Lower lobe of right lung (tissue), 2 donors: ENCODE results near the gene LBHD1. TPM values are rescaled to one million over a fixed set of nuclear protein-coding genes. Genes with fewer than 3 reads are reported as not detected.

Experiments used
- ATAC-seq, 2 donors: fragments of 200-7000 bp; cut with Tn5 transposase; one replicate each; pipeline ENCODE4 v1.9.1; 2020 to 2022; ENCODE audit warnings: mild to moderate bottlenecking in 2 of 2, moderate library complexity in 2 of 2
- DNase-seq: peaks from one replicate; pipeline ENCODE4 v3.0.0-alpha.2; 2020
- H3K27ac ChIP-seq: fragments of 200-600 bp; one replicate; pipeline ENCODE4 v1.8.0; 2022
- H3K27me3 ChIP-seq: fragments of 200-600 bp; one replicate; pipeline ENCODE4 v1.8.0; 2022; ENCODE audit warnings: low read depth
- H3K36me3 ChIP-seq: fragments of 200-600 bp; one replicate; pipeline ENCODE4 v1.8.0; 2022; ENCODE audit warnings: mild to moderate bottlenecking
- H3K4me1 ChIP-seq: fragments of 200-600 bp; one replicate; pipeline ENCODE4 v1.8.0; 2022
- H3K4me3 ChIP-seq: fragments of 200-600 bp; one replicate; pipeline ENCODE4 v1.8.0; 2022; ENCODE audit warnings: mild to moderate bottlenecking
- H3K9me3 ChIP-seq: fragments of 200-600 bp; one replicate; pipeline ENCODE4 v1.8.0; 2022
- intact Hi-C: fragments of 100-400 bp; cut with DNase I; formaldehyde crosslinking; loops from one replicate; pipeline ENCODE4 v1.11.0; 2022
- long read RNA-seq: library from polyadenylated mRNA; unstranded; transcript quantifications from one replicate; pipeline ENCODE4 v2.0.0, GENCODE V29; 2021
- total RNA-seq: library from RNA; stranded (reverse); fragmentation: NEBNext Ultra II Directional; extraction: Animal tissue kit (Norgen Biotek cat#: 25700); gene quantifications from one replicate; pipeline ENCODE4 v1.2.1, GENCODE V29; 2021
- TF ChIP-seq, protein P1 (sequence below): fragments of 200-600 bp; IDR thresholded peaks from one replicate; pipeline ENCODE4 v1.8.0; 2022; ENCODE audit warnings: antibody characterized with exemption, mild to moderate bottlenecking
- donor health status: DM: no; HTN: yes; CAD: no; lungs with severe emphysema.

The LBHD1 gene
- 11.1 TPM for total RNA-seq
- long read RNA-seq, partial matches to known transcripts = 2 of 6 reads
- long read RNA-seq, other reads (novel, unspliced or antisense) = 2 of 6 reads

DNA sequence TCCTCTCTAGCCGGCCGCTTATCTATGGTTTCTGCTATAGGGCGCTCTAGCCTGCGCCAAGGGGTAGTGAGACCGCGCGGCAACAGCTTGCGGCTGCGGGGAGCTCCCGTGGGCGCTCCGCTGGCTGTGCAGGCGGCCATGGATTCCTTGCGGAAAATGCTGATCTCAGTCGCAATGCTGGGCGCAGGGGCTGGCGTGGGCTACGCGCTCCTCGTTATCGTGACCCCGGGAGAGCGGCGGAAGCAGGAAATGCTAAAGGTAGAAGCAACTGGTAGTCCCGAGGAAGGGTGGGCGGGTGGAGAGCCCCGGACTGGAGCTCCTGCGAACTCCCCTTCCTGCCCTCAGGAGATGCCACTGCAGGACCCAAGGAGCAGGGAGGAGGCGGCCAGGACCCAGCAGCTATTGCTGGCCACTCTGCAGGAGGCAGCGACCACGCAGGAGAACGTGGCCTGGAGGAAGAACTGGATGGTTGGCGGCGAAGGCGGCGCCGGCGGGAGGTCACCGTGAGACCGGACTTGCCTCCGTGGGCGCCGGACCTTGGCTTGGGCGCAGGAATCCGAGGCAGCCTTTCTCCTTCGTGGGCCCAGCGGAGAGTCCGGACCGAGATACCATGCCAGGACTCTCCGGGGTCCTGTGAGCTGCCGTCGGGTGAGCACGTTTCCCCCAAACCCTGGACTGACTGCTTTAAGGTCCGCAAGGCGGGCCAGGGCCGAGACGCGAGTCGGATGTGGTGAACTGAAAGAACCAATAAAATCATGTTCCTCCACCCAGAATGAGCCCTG, at the start of gene LBHD1, which contains the start of gene UQCC3:
Gene LBHD1 (minus strand): TSS at position 660 of the 782 bp plus-strand sequence. CDS start 2,236 bp downstream, outside the sequence.
Gene UQCC3 (plus strand): TSS at position 66 of the 782 bp plus-strand sequence. CDS start 73 bp downstream, at position 139.
- DNase-seq = peak; percentile 83
- TF ChIP-seq, protein P1, sequence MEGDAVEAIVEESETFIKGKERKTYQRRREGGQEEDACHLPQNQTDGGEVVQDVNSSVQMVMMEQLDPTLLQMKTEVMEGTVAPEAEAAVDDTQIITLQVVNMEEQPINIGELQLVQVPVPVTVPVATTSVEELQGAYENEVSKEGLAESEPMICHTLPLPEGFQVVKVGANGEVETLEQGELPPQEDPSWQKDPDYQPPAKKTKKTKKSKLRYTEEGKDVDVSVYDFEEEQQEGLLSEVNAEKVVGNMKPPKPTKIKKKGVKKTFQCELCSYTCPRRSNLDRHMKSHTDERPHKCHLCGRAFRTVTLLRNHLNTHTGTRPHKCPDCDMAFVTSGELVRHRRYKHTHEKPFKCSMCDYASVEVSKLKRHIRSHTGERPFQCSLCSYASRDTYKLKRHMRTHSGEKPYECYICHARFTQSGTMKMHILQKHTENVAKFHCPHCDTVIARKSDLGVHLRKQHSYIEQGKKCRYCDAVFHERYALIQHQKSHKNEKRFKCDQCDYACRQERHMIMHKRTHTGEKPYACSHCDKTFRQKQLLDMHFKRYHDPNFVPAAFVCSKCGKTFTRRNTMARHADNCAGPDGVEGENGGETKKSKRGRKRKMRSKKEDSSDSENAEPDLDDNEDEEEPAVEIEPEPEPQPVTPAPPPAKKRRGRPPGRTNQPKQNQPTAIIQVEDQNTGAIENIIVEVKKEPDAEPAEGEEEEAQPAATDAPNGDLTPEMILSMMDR = no peak
- peak within 1 kb of the TSS; percentile 98 for H3K4me3 ChIP-seq
- intact Hi-C loops = no loop called here
- peak; percentile 93 to 94 for ATAC-seq
- H3K27me3 ChIP-seq = no peaks in the 10 kb centered on the region
- H3K9me3 ChIP-seq = no peaks in the 10 kb centered on the region
- H3K4me1 ChIP-seq = peaks cover 45% of the 10 kb centered on the region
- H3K36me3 ChIP-seq = peaks cover 49% of the 10 kb centered on the region
- peak within 1 kb of the TSS; percentile 93 for H3K27ac ChIP-seq

DNA sequence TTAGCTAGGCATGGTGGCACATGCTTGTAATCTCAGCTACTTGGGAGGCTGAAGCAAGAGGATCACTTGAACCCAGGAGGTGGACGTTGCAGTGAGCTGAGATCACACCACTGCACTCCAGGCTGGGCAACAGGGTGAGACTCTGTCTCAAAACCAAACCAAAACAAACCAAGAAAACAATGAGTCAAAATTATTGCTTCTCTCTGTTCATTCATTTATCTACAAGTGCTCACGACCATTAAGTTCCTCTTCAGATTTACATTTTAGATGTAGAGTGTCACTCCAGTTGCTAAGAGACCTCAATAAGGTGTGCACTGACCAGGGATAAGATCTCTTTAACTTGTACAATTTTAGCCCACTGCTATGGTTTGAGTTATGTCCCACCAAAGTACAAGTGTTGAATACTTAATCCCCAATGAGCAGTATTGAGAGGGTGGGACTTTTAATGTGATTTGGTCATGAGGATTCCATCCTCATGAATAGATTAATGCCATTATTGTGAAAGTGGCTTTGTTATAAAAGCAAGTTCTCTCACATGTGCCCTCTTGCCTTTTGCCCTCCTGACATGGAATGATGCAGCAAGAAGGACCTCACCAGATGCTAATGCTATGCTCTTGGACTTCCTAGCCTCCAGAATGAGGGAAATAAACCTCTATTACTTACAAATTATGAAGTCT, 47.4 kb upstream of the LBHD1 start:
- TF ChIP-seq, protein P1 = no peak
- Histone ChIP-seq H3K9me3 (no peaks in the 10 kb centered on the region), H3K4me1 (peaks cover 14% of the 10 kb centered on the region), H3K27ac (no peak overlapping the region), H3K36me3 (peaks cover 99% of the 10 kb centered on the region), H3K4me3 (no peak overlapping the region), H3K27me3 (no peaks in the 10 kb centered on the region)
- no peak for DNase-seq
- intact Hi-C loops = no loop called here
- no peak for ATAC-seq

GRCh38 chr11:62716816-62717215, 44.7 kb upstream of the LBHD1 start:
- no peak for ATAC-seq
- no peaks in the 10 kb centered on the region for H3K9me3 ChIP-seq
- no peak for DNase-seq
- peaks cover 14% of the 10 kb centered on the region for H3K4me1 ChIP-seq
- no peaks in the 10 kb centered on the region for H3K27me3 ChIP-seq
- H3K36me3 ChIP-seq = peaks cover 100% of the 10 kb centered on the region
- TF ChIP-seq, protein P1 = no peak
- no peak overlapping the region for H3K27ac ChIP-seq
- H3K4me3 ChIP-seq = no peak overlapping the region
- intact Hi-C loops = no loop called here

DNA sequence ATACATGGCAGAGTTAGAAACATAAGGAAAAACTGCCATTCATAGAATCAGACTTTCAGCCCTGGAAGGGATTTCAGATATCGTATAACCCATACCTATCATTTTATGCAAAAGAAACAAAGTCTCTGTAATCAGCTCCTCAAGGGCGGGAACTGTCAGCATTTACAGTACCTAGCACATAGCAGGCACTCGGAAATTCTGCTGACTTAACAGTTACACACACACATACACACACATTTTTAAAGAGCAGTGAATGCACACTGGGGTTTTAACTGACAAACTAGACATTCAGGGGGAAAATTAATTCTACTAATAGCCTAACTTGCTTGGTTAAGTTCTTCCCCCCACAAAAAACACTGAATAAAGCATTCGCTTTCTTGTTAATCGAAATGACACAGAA, 44.1 kb upstream of the LBHD1 start:
- peaks cover 11% of the 10 kb centered on the region for H3K4me1 ChIP-seq
- no peak overlapping the region for H3K27ac ChIP-seq
- intact Hi-C loops = no loop called here

More for the DNA sequence above, 44.1 kb upstream of the LBHD1 start:
- no peaks in the 10 kb centered on the region for H3K9me3 ChIP-seq
- DNase-seq = no peak
- H3K27me3 ChIP-seq = no peaks in the 10 kb centered on the region
- peaks cover 100% of the 10 kb centered on the region for H3K36me3 ChIP-seq
- no peak for ATAC-seq
- no peak overlapping the region for H3K4me3 ChIP-seq
- TF ChIP-seq, protein P1 = no peak
